Measurements from ENCODE around the gene GDI2. TPM values are rescaled to one million over a fixed set of nuclear protein-coding genes. Genes with fewer than 3 reads are reported as not detected.
"Not testable (repeated sequence)": the region's sequence is repeated elsewhere in the genome, so short reads cannot be mapped to it uniquely, and the experiment has no call there.

GDI2 gene
- total RNA-seq, 1 donor from 2014 or later: 287 TPM

DNA sequence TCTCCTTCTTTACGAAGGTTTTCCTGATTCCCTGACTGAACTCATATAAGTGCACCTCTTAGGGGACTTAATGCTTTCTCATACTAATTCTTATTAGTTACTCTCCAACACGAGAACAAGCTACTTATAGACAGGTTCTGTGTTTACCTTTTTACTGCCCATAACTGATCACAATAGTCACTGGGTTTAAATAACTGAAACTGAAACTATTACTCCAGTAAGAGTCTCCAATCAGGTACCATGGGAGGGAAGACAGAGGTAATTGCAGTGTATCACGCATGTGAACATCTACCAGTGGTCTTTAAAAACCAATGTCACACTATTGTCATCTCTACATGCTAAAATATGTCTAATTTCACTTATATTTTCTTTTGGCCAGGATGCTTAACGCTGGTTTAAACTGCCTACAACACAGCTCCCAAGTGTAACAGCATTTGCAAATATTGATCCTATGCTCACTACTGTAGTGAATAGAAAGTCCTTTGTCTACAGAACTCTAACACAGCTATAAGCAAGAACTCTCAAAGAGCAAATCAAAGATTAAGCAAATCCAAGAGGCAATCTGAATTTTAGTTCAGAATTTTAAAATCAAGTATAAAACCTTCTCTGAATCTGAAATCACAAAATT lies 3.6 kb downstream of the GDI2 start:
- peak overlapping the region; percentile 65 for H3K27ac Mint-ChIP-seq
- H3K36me3 Mint-ChIP-seq (ENCODE audit: insufficient read depth): peaks cover 11% of the 10 kb centered on the region
- no peaks in the 10 kb centered on the region for H3K27me3 Mint-ChIP-seq
- peaks cover 46% of the 10 kb centered on the region for H3K4me1 Mint-ChIP-seq (ENCODE audit: low read depth)
- no peak for DNase-seq (ENCODE audit: low spot score, unreplicated experiment)
- H3K4me3 Mint-ChIP-seq (ENCODE audit: low read depth): peak overlapping the region; percentile 82
- TF ChIP-seq, protein P1, sequence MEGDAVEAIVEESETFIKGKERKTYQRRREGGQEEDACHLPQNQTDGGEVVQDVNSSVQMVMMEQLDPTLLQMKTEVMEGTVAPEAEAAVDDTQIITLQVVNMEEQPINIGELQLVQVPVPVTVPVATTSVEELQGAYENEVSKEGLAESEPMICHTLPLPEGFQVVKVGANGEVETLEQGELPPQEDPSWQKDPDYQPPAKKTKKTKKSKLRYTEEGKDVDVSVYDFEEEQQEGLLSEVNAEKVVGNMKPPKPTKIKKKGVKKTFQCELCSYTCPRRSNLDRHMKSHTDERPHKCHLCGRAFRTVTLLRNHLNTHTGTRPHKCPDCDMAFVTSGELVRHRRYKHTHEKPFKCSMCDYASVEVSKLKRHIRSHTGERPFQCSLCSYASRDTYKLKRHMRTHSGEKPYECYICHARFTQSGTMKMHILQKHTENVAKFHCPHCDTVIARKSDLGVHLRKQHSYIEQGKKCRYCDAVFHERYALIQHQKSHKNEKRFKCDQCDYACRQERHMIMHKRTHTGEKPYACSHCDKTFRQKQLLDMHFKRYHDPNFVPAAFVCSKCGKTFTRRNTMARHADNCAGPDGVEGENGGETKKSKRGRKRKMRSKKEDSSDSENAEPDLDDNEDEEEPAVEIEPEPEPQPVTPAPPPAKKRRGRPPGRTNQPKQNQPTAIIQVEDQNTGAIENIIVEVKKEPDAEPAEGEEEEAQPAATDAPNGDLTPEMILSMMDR (IDR thresholded peaks at IDR 0.05; ENCODE audit: unreplicated experiment): no peak
- H3K9me3 Mint-ChIP-seq (ENCODE audit: low read depth): no peaks in the 10 kb centered on the region

GRCh38 chr10:5808783-5809392 lies 4.3 kb downstream of the GDI2 start:
- not testable (repeated sequence) for DNase-seq (ENCODE audit: low spot score, unreplicated experiment); H3K9me3 Mint-ChIP-seq (ENCODE audit: low read depth); H3K27me3 Mint-ChIP-seq; H3K4me3 Mint-ChIP-seq (ENCODE audit: low read depth)
- Mint-ChIP-seq H3K4me1 (ENCODE audit: low read depth) (peaks cover 42% of the 10 kb centered on the region), H3K27ac (peak overlapping the region; percentile 71), H3K36me3 (ENCODE audit: insufficient read depth) (peaks cover 12% of the 10 kb centered on the region)

DNA sequence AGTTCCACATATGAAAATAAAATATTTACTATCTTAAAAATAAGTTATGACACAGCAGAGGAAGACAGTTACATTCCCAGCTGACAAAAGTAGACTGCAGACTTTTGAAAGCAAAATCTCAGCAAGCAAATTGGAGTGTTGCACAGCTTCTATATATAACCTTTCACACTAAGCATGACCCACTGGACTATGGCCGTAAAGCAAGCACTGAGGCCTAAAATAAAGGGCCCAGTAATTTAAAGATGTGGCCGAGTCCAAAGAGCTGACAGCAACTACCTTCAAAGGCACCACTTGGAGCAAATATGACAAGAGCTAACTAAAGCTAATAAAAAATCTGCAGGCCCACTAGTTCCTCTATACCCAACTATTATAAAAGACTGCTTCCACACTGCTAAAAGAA lies 6.5 kb downstream of the GDI2 start:
- Mint-ChIP-seq H3K9me3 (ENCODE audit: low read depth) (no peaks in the 10 kb centered on the region), H3K27me3 (no peaks in the 10 kb centered on the region), H3K27ac (no peak overlapping the region), H3K36me3 (ENCODE audit: insufficient read depth) (peaks cover 15% of the 10 kb centered on the region), H3K4me1 (ENCODE audit: low read depth) (peaks cover 42% of the 10 kb centered on the region), H3K4me3 (ENCODE audit: low read depth) (no peak overlapping the region)
- DNase-seq (ENCODE audit: low spot score, unreplicated experiment): no peak
- TF ChIP-seq, protein P1 (IDR thresholded peaks at IDR 0.05; ENCODE audit: unreplicated experiment): no peak

DNA sequence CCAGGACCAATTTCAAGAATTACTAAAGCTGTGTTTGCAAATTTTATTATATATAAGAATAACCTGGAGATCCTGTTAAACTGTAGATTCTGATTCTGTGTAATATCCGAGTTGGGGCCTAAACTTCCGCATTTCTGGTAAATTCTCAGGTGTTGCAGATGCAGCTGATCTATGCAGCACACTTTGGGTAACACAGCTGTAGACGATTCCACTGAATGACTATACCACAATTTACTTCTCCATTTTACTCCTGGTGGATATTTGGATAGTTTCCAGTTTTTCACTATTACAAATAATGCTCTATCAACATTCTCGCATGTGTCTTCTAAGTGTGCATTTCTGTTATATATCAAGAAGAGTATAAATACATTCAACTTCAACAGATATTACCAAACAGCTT lies 7.5 kb downstream of the GDI2 start:
- H3K27ac Mint-ChIP-seq: no peak overlapping the region
- TF ChIP-seq, protein P1 (IDR thresholded peaks at IDR 0.05; ENCODE audit: unreplicated experiment): no peak
- no peaks in the 10 kb centered on the region for H3K9me3 Mint-ChIP-seq (ENCODE audit: low read depth)
- peaks cover 32% of the 10 kb centered on the region for H3K4me1 Mint-ChIP-seq (ENCODE audit: low read depth)
- DNase-seq (ENCODE audit: low spot score, unreplicated experiment): no peak
- H3K27me3 Mint-ChIP-seq: no peaks in the 10 kb centered on the region
- H3K36me3 Mint-ChIP-seq (ENCODE audit: insufficient read depth): peaks cover 15% of the 10 kb centered on the region
- no peak overlapping the region for H3K4me3 Mint-ChIP-seq (ENCODE audit: low read depth)

- H3K27ac Mint-ChIP-seq: no peak overlapping the region
- no peak overlapping the region for H3K4me3 Mint-ChIP-seq (ENCODE audit: low read depth)
- no peaks in the 10 kb centered on the region for H3K9me3 Mint-ChIP-seq (ENCODE audit: low read depth)
- H3K36me3 Mint-ChIP-seq (ENCODE audit: insufficient read depth): peaks cover 18% of the 10 kb centered on the region
- no peak for DNase-seq (ENCODE audit: low spot score, unreplicated experiment)
- H3K4me1 Mint-ChIP-seq (ENCODE audit: low read depth): peaks cover 31% of the 10 kb centered on the region
- TF ChIP-seq, protein P1 (IDR thresholded peaks at IDR 0.05; ENCODE audit: unreplicated experiment): no peak
- no peaks in the 10 kb centered on the region for H3K27me3 Mint-ChIP-seq
Observed at GRCh38 chr10:5805260-5805659, 8.0 kb downstream of the GDI2 start.

GRCh38 chr10:5804386-5804785 lies 8.8 kb downstream of the GDI2 start:
- no peaks in the 10 kb centered on the region for H3K9me3 Mint-ChIP-seq (ENCODE audit: low read depth)
- H3K27ac Mint-ChIP-seq: no peak overlapping the region
- H3K4me3 Mint-ChIP-seq (ENCODE audit: low read depth): no peak overlapping the region
- TF ChIP-seq, protein P1 (IDR thresholded peaks at IDR 0.05; ENCODE audit: unreplicated experiment): no peak
- no peak for DNase-seq (ENCODE audit: low spot score, unreplicated experiment)
- no peaks in the 10 kb centered on the region for H3K27me3 Mint-ChIP-seq
- peaks cover 21% of the 10 kb centered on the region for H3K36me3 Mint-ChIP-seq (ENCODE audit: insufficient read depth)
- H3K4me1 Mint-ChIP-seq (ENCODE audit: low read depth): peaks cover 23% of the 10 kb centered on the region

All from progenitor cell of endocrine pancreas (in vitro differentiated cells).